Measurements from ENCODE around the gene CD2BP2. TPM values are rescaled to one million over a fixed set of nuclear protein-coding genes. Genes with fewer than 3 reads are reported as not detected.

CD2BP2 gene
- total and polyA plus RNA-seq, 2 of the 13 experiments (the other 11 are each of a cell fraction or from before 2014, with no cell fraction given): 24.9 to 54.6 TPM

- TF ChIP-seq, protein P1, sequence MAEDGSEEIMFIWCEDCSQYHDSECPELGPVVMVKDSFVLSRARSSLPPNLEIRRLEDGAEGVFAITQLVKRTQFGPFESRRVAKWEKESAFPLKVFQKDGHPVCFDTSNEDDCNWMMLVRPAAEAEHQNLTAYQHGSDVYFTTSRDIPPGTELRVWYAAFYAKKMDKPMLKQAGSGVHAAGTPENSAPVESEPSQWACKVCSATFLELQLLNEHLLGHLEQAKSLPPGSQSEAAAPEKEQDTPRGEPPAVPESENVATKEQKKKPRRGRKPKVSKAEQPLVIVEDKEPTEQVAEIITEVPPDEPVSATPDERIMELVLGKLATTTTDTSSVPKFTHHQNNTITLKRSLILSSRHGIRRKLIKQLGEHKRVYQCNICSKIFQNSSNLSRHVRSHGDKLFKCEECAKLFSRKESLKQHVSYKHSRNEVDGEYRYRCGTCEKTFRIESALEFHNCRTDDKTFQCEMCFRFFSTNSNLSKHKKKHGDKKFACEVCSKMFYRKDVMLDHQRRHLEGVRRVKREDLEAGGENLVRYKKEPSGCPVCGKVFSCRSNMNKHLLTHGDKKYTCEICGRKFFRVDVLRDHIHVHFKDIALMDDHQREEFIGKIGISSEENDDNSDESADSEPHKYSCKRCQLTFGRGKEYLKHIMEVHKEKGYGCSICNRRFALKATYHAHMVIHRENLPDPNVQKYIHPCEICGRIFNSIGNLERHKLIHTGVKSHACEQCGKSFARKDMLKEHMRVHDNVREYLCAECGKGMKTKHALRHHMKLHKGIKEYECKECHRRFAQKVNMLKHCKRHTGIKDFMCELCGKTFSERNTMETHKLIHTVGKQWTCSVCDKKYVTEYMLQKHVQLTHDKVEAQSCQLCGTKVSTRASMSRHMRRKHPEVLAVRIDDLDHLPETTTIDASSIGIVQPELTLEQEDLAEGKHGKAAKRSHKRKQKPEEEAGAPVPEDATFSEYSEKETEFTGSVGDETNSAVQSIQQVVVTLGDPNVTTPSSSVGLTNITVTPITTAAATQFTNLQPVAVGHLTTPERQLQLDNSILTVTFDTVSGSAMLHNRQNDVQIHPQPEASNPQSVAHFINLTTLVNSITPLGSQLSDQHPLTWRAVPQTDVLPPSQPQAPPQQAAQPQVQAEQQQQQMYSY (CRISPR knock-in tag; IDR thresholded peaks at IDR 0.05): no peak
- TF ChIP-seq ZNF496 (CRISPR knock-in tag; IDR thresholded peaks at IDR 0.05; ENCODE audit: insufficient replicate concordance): no peak
- no peak for TF ChIP-seq RNF2 (conservative IDR thresholded peaks at IDR 0.05; ENCODE audit: low read depth)
- peak; percentile 73 for TF ChIP-seq HMGXB3 (CRISPR knock-in tag; IDR thresholded peaks at IDR 0.05; ENCODE audit: borderline replicate concordance)
- peak; percentile 52; the same call in 1 of the 2 replicates for TF ChIP-seq ZBTB7A (CRISPR knock-in tag; IDR thresholded peaks at IDR 0.05)
- peak; percentile 26 for TF ChIP-seq XRCC5 (optimal IDR thresholded peaks at IDR 0.05; ENCODE audit: low read length)
- no peak for TF ChIP-seq SRF (IDR thresholded peaks at IDR 0.05; ENCODE audit: low read depth, low read length)
- 0 out of 2 replicates have a peak, but pooled peaks have one; percentile 31 for TF ChIP-seq RNF219 (CRISPR knock-in tag; IDR thresholded peaks at IDR 0.05)
- peak; percentile 17; the same call in 1 of the 2 replicates for TF ChIP-seq MXD4 (CRISPR knock-in tag; IDR thresholded peaks at IDR 0.05)
- peak; percentile 84 for TF ChIP-seq ZNF224 (CRISPR knock-in tag; IDR thresholded peaks at IDR 0.05)
- no peak for TF ChIP-seq ZNF10 (CRISPR knock-in tag; IDR thresholded peaks at IDR 0.05; ENCODE audit: borderline replicate concordance, low read depth)
- TF ChIP-seq ZZZ3 (CRISPR knock-in tag; IDR thresholded peaks at IDR 0.05; ENCODE audit: borderline replicate concordance): no peak
- peak; percentile 50 for TF ChIP-seq PPARG (CRISPR knock-in tag; conservative IDR thresholded peaks at IDR 0.05)
Observed at GRCh38 chr16:30335598-30336474, 19.3 kb downstream of the CD2BP2 start (continued).
